ENCODE measurements around the gene PPBP. TPM values are rescaled to one million over a fixed set of nuclear protein-coding genes. Genes with fewer than 3 reads are reported as not detected.

PPBP gene
- total and polyA plus RNA-seq, 9 of the 15 experiments (the other 6 are each of a cell fraction or from before 2014, with no cell fraction given): 0.17 to 0.55 (median 0.29) TPM; not detected in 4

- Histone ChIP-seq H4K20me1 (replicated peaks; ENCODE audit: control insufficient read depth, insufficient read depth, low read length) (no peaks in the 10 kb centered on the region), H3K4me2 (ENCODE audit: insufficient read depth, low read length) (0 out of 2 replicates have a peak overlapping the region, but pooled peaks have one; percentile 13), H3K4me1 (replicated peaks in 1 of 2; ENCODE audit: control insufficient read depth in 2 of 2, insufficient read depth in 2 of 2, low read length in 2 of 2) (peaks cover 5 to 8% of the 10 kb centered on the region in 2 experiments; a peak in 3 of 5 replicates), H3K27ac (ENCODE audit: extremely low read depth, low read depth, low read length) (peak overlapping the region; percentile 38; the same call in 2 of the 3 replicates), H3K4me3 (no peak overlapping the region), H3K9me3 (replicated peaks; ENCODE audit: control insufficient read depth, insufficient read depth, low read depth, low read length) (no peaks in the 10 kb centered on the region; the same call in none of the 2 replicates), H2AFZ (ENCODE audit: low read depth, low read length) (peak overlapping the region; percentile 51; the same call in 1 of the 2 replicates), H3K36me3 (ENCODE audit: control insufficient read depth, insufficient read depth, low read length) (no peaks in the 10 kb centered on the region), H3K27me3 (ENCODE audit: control insufficient read depth in 2 of 2, insufficient read depth in 2 of 2, low read length in 2 of 2) (no peaks in the 10 kb centered on the region), H3K9ac (ENCODE audit: insufficient read depth in 1 of 2, low read depth in 2 of 2, low read length in 2 of 2) (no peak overlapping the region), H3K79me2 (ENCODE audit: control insufficient read depth, insufficient read depth, low read length) (no peaks in the 10 kb centered on the region), H3K9me1 (ENCODE audit: control insufficient read depth, insufficient read depth, low read length) (no peaks in the 10 kb centered on the region)
- ATAC-seq: peak; percentile 44; the same call in 1 of the 3 replicates
- POLR2A ChIA-PET: interaction anchor here (1.1 kb wide), 1 partner anchor 77 kb away, joined by 3 read pairs; no protein-coding TSS in a partner anchor
- no TSS peak for BruUV-seq (replicated peaks)
- FAIRE-seq: no peak
- intact Hi-C loops (cut with micrococcal nuclease) (no loop called here), in situ Hi-C loops (cut with MboI) (no loop called here)
- peak in 1 of 4 experiments; percentile 20 for DNase-seq (ENCODE audit: extremely low read depth in 1 of 4, low spot score in 3 of 4)
- CTCF ChIA-PET (ENCODE audit: low intra/inter-chr PET ratio): no interaction called here
- TF ChIP-seq ZNF316 (IDR thresholded peaks at IDR 0.05) (peak; percentile 90), JUND (IDR thresholded peaks at IDR 0.05; ENCODE audit: borderline replicate concordance, low read depth, low read length) (no peak), JUND (tag; IDR thresholded peaks at IDR 0.05; ENCODE audit: borderline replicate concordance, low read depth, low read length) (no peak), ZNF551 (CRISPR knock-in tag; IDR thresholded peaks at IDR 0.05) (no peak), RBM17 (IDR thresholded peaks at IDR 0.05; ENCODE audit: borderline replicate concordance, low read depth, low read length) (no peak), JUNB (CRISPR knock-in tag; conservative IDR thresholded peaks at IDR 0.05) (no peak), SRSF9 (IDR thresholded peaks at IDR 0.05; ENCODE audit: borderline replicate concordance, low read depth, low read length) (no peak), ZNF175 (CRISPR knock-in tag; IDR thresholded peaks at IDR 0.05; ENCODE audit: low read depth) (no peak), SREBF1 (IDR thresholded peaks at IDR 0.05; ENCODE audit: borderline replicate concordance, low read depth, low read length) (no peak), ZEB2 (IDR thresholded peaks at IDR 0.05) (no peak), MAFF (IDR thresholded peaks at IDR 0.05; ENCODE audit: low read length) (peak; percentile 61), CXXC5 (CRISPR knock-in tag; IDR thresholded peaks at IDR 0.05) (no peak), DPF2 (IDR thresholded peaks at IDR 0.05) (0 out of 2 replicates have a peak, but pooled peaks have one; percentile 21), ESRRA (IDR thresholded peaks at IDR 0.05; ENCODE audit: borderline replicate concordance, low read depth) (no peak), TCF7L2 (IDR thresholded peaks at IDR 0.05; ENCODE audit: low read depth, low read length) (no peak), FOXM1 (IDR thresholded peaks at IDR 0.05; ENCODE audit: low read depth) (0 out of 2 replicates have a peak, but pooled peaks have one; percentile 29), FOXM1 (CRISPR knock-in tag; IDR thresholded peaks at IDR 0.05; ENCODE audit: low read depth) (no peak), ZKSCAN1 (IDR thresholded peaks at IDR 0.05; ENCODE audit: low read depth, low read length) (no peak), STAG1 (CRISPR knock-in tag; IDR thresholded peaks at IDR 0.05; ENCODE audit: borderline replicate concordance) (no peak)
- TF ChIP-seq, protein P1, sequence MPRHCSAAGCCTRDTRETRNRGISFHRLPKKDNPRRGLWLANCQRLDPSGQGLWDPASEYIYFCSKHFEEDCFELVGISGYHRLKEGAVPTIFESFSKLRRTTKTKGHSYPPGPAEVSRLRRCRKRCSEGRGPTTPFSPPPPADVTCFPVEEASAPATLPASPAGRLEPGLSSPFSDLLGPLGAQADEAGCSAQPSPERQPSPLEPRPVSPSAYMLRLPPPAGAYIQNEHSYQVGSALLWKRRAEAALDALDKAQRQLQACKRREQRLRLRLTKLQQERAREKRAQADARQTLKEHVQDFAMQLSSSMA (CRISPR knock-in tag; IDR thresholded peaks at IDR 0.05): no peak
- TF ChIP-seq, protein P2, sequence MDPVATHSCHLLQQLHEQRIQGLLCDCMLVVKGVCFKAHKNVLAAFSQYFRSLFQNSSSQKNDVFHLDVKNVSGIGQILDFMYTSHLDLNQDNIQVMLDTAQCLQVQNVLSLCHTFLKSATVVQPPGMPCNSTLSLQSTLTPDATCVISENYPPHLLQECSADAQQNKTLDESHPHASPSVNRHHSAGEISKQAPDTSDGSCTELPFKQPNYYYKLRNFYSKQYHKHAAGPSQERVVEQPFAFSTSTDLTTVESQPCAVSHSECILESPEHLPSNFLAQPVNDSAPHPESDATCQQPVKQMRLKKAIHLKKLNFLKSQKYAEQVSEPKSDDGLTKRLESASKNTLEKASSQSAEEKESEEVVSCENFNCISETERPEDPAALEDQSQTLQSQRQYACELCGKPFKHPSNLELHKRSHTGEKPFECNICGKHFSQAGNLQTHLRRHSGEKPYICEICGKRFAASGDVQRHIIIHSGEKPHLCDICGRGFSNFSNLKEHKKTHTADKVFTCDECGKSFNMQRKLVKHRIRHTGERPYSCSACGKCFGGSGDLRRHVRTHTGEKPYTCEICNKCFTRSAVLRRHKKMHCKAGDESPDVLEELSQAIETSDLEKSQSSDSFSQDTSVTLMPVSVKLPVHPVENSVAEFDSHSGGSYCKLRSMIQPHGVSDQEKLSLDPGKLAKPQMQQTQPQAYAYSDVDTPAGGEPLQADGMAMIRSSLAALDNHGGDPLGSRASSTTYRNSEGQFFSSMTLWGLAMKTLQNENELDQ (CRISPR knock-in tag; IDR thresholded peaks at IDR 0.05; ENCODE audit: borderline replicate concordance): no peak
- TF ChIP-seq, protein P3, sequence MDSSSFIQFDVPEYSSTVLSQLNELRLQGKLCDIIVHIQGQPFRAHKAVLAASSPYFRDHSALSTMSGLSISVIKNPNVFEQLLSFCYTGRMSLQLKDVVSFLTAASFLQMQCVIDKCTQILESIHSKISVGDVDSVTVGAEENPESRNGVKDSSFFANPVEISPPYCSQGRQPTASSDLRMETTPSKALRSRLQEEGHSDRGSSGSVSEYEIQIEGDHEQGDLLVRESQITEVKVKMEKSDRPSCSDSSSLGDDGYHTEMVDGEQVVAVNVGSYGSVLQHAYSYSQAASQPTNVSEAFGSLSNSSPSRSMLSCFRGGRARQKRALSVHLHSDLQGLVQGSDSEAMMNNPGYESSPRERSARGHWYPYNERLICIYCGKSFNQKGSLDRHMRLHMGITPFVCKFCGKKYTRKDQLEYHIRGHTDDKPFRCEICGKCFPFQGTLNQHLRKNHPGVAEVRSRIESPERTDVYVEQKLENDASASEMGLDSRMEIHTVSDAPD (CRISPR knock-in tag; IDR thresholded peaks at IDR 0.05): no peak
Measured at GRCh38 chr4:73978886-73979285, 9.1 kb downstream of the PPBP start.

Measured in K562 (cell line).